CD4-positive, CD25-positive, alpha-beta regulatory T cell (primary cell): ENCODE measurements around the gene ABL2. TPM values are rescaled to one million over a fixed set of nuclear protein-coding genes. Genes with fewer than 3 reads are reported as not detected.
A peak's percentile ranks its signal among the peaks of the same experiment; 100 is the strongest.

Source experiments
- ATAC-seq, 2 donors: fragments of 150-1000 bp; cut with Tn5 transposase; one replicate each; pipeline ENCODE4 v1.10.0; 2021; ENCODE audit warnings: low read depth in 2 of 2, moderate number of reproducible peaks in 2 of 2, moderate library complexity in 1 of 2
- DNase-seq, 3 donors: peaks; one replicate each; pipeline versions ENCODE4 v3.0.0 to v3.0.0-alpha.2; 2012 to 2022; ENCODE audit warnings: mixed read lengths in 1 of 3
- H3K27ac ChIP-seq: one replicate; pipeline ENCODE4 v1.7.0; 2013; ENCODE audit warnings: mild to moderate bottlenecking, low read length; ENCODE audit not compliant: insufficient read depth, poor library complexity, severe bottlenecking
- H3K27me3 ChIP-seq: one replicate; pipeline ENCODE4 v1.7.0; 2013; ENCODE audit warnings: low read length; ENCODE audit not compliant: control insufficient read depth, insufficient read depth
- H3K36me3 ChIP-seq: one replicate; pipeline ENCODE4 v1.7.0; 2013; ENCODE audit warnings: mild to moderate bottlenecking, low read length, moderate library complexity; ENCODE audit not compliant: control insufficient read depth, insufficient read depth
- H3K4me1 ChIP-seq: 2 replicates; pipeline ENCODE4 v1.7.0; 2013; ENCODE audit warnings: mild to moderate bottlenecking, low read length; ENCODE audit not compliant: insufficient read depth, control insufficient read depth, poor library complexity, severe bottlenecking
- H3K4me3 ChIP-seq: one replicate; pipeline ENCODE4 v1.7.0; 2013; ENCODE audit warnings: low read depth, mild to moderate bottlenecking, low read length, moderate library complexity
- H3K9me3 ChIP-seq, 2 experiments: 1 replicate in 1 of 2; 2 replicates in 1 of 2; pipeline ENCODE4 v1.7.0; 2013; ENCODE audit warnings: low read length in 2 of 2, mild to moderate bottlenecking in 1 of 2, moderate library complexity in 1 of 2; ENCODE audit not compliant: control insufficient read depth in 2 of 2
- H3K27ac Mint-ChIP-seq, 3 donors: one replicate each; pipeline ENCODE4 v1.8.0; 2020 to 2022; ENCODE audit warnings: mild to moderate bottlenecking in 3 of 3, mixed read lengths in 3 of 3, moderate library complexity in 2 of 3
- H3K27me3 Mint-ChIP-seq: one replicate; pipeline ENCODE4 v1.8.0; 2022; ENCODE audit warnings: mild to moderate bottlenecking, mixed read lengths
- H3K36me3 Mint-ChIP-seq: one replicate; pipeline ENCODE4 v1.8.0; 2020; ENCODE audit warnings: mixed read lengths
- H3K4me1 Mint-ChIP-seq, 4 donors: one replicate each; pipeline ENCODE4 v1.8.0; 2020 to 2022; ENCODE audit warnings: mixed read lengths in 4 of 4, mild to moderate bottlenecking in 1 of 4
- H3K4me3 Mint-ChIP-seq, 4 donors: one replicate each; pipeline ENCODE4 v1.8.0; 2020 to 2022; ENCODE audit warnings: mild to moderate bottlenecking in 4 of 4, mixed read lengths in 4 of 4, moderate library complexity in 3 of 4
- H3K9me3 Mint-ChIP-seq, 7 donors: one replicate each; pipeline ENCODE4 v1.8.0; 2020 to 2022; ENCODE audit warnings: mixed read lengths in 7 of 7, mild to moderate bottlenecking in 3 of 7, moderate library complexity in 2 of 7
- polyA plus RNA-seq, 4 donors: library from polyadenylated mRNA; unstranded; fragments of 300-500 nt; fragmentation: Illumina TruSeq; gene quantifications; one replicate each; pipeline ENCODE4 v1.2.3, GENCODE V29; 2021
- total RNA-seq: library from RNA; stranded (reverse); gene quantifications from one replicate; pipeline ENCODE4 v1.2.3, GENCODE V29; 2022

ABL2 gene
- total and polyA plus RNA-seq, 5 donors from 2014 or later, result 0.56 to 16.4 (median 1.1) TPM

DNA sequence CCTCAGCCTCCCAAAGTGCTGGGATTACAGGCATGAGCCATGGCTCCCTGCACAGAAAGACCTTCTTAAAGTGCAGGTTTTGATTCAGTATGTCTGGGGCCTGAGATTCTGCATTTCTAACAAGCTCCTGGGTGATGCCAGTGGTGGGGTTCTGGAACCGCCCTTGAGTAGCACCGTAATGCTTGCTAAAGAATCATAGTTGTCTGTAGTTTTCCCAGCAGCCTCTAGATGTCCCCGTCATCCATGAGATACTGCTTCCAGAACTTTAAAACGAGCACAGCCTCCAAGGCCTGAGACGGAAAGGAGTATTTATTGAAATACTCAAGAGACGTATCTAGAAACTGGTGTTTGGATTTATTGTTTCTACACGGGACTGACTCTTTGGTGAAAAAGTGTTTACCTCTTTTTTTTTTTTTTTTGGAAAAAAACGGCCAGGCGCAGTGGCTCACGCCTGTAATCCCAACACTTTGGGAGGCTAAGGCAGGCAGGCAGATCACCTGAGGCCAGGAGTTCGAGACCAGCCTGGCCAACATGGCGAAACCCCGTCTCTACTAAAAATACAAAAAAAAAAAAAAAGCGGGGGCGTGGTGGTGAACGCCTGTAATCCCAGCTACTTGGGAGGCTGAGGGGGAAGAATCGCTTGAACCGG is 150.2 kb downstream of the ABL2 start:
- Mint-ChIP-seq H3K4me3 (peak overlapping the region; percentile 11 to 56 (median 35)), H3K36me3 (no peaks in the 10 kb centered on the region), H3K9me3 (no peaks in the 10 kb centered on the region), H3K27ac (peak overlapping the region in 2 of 3 donors; percentile 16 to 46), H3K27me3 (no peaks in the 10 kb centered on the region), H3K4me1 (peaks cover 13 to 29% (median 22%) of the 10 kb centered on the region in 4 donors)
- peaks cover 25% of the 10 kb centered on the region for H3K4me1 ChIP-seq
- DNase-seq, result peak; percentile 32 to 83 (median 68)
- H3K27ac ChIP-seq, result no peak overlapping the region
- H3K27me3 ChIP-seq, result no peaks in the 10 kb centered on the region
- H3K9me3 ChIP-seq, result no peaks in the 10 kb centered on the region
- ATAC-seq, result peak; percentile 43 to 50
- no peaks in the 10 kb centered on the region for H3K36me3 ChIP-seq
- no peak overlapping the region for H3K4me3 ChIP-seq

DNA sequence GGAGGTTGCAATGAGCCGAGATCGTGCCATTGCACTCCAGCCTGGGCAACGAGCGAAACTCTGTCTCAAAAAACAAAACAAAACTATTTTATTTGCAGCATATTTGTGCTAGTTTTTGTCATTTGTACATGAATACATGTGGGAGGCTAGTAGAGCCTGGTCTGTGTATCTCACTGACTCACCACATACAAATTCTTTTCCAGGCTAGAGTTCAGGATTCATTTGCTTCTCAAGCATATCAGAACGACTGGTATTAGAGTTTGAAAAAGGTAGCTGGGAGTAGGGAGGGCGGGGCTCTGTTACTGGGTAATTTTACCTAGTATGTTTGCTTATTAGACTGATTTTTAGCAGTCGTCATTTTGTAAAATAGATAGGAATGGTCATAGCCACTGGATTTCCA is 152.1 kb downstream of the ABL2 start:
- Mint-ChIP-seq H3K9me3 (no peaks in the 10 kb centered on the region), H3K36me3 (peaks cover 6% of the 10 kb centered on the region)

DNA sequence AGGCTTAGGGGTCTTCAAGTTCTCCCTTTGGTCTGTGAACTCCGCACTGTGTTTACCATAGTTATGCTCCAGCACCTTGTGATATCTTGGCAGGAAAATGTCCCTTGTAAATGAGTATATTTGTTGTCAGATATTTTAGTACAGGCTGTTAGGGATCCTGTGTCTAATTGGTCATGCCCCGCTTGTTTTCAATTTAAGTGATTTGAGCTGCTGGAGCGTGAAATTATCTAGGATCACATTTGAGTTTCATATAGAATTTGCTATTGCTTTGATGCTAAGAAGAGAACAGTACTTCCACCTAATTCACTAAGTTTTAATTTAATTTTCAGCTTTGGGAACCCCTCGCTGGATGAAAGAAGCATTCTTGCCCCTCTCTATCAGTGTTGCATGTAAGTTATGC is 163.0 kb downstream of the ABL2 start:
- Mint-ChIP-seq H3K27me3 (no peaks in the 10 kb centered on the region), H3K27ac (no peak overlapping the region)

More for the DNA sequence above, 152.1 kb downstream of the ABL2 start:
- ATAC-seq, result no peak
- Histone ChIP-seq H3K36me3 (peaks cover 6% of the 10 kb centered on the region), H3K27ac (no peak overlapping the region), H3K4me1 (peaks cover 17% of the 10 kb centered on the region), H3K27me3 (no peaks in the 10 kb centered on the region), H3K4me3 (no peak overlapping the region), H3K9me3 (no peaks in the 10 kb centered on the region)
- H3K4me3 Mint-ChIP-seq, result peak overlapping the region in 1 of 4 donors; percentile 54
- H3K27me3 Mint-ChIP-seq, result no peaks in the 10 kb centered on the region
- no peak for DNase-seq
- H3K27ac Mint-ChIP-seq, result no peak overlapping the region
- H3K4me1 Mint-ChIP-seq, result peaks cover 9 to 16% (median 15%) of the 10 kb centered on the region in 4 donors

DNA sequence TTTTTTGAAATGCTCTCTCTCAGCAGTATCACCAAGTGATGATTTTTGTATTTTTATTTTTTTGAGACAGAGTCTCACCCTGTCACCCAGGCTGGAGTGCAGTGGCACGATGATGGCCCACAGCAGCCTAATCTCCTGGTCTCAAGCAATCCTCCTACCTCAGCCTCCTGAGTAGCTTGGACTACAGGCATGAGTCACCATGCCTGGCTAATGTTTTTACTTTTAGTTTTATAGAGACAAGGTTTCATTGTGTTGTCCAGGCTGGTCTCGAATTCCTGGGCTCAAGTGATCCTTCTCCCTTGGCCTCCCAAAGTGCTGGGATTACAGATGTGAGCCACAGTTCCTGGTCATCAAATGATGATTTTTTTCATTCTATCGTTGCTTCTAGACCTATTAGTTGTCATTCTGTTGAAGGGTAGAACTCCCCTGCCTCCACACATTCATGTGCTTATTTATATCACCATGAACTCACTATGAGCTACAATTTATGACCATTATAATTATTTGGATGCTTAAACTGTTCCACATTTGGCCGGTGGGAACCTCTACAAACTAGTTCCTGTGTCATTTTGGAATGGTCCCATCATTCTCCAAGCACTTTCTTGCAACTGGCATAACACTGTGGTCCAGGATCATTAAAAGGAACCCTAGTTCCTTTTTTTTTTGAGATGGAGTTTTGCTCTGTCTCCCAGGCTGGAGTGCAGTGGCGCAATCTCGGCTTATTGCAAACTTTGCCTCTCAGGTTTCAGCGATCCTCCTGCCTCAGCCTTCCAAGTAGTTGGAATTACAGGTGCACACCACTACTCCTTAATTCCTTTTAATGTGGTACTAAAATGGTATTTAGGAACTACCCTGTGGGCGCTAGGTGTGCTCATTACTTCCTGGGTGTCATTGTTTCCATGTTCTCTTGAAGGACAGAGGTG is 167.9 kb downstream of the ABL2 start:
- Mint-ChIP-seq H3K4me1 (peaks cover 0 to 13% (median 3%) of the 10 kb centered on the region in 4 donors), H3K4me3 (no peak overlapping the region), H3K27ac (no peak overlapping the region), H3K9me3 (no peaks in the 10 kb centered on the region), H3K27me3 (no peaks in the 10 kb centered on the region), H3K36me3 (peaks cover 44% of the 10 kb centered on the region)
- H3K27ac ChIP-seq, result no peak overlapping the region
- no peaks in the 10 kb centered on the region for H3K27me3 ChIP-seq
- no peaks in the 10 kb centered on the region for H3K9me3 ChIP-seq
- H3K4me3 ChIP-seq, result no peak overlapping the region
- H3K36me3 ChIP-seq, result peaks cover 29% of the 10 kb centered on the region
- no peaks in the 10 kb centered on the region for H3K4me1 ChIP-seq
- no peak for ATAC-seq
- DNase-seq, result no peak

More for the DNA sequence above, 163.0 kb downstream of the ABL2 start:
- peaks cover 0 to 4% (median 0%) of the 10 kb centered on the region in 4 donors for H3K4me1 Mint-ChIP-seq
- Histone ChIP-seq H3K27me3 (no peaks in the 10 kb centered on the region), H3K4me1 (no peaks in the 10 kb centered on the region), H3K4me3 (no peak overlapping the region), H3K36me3 (peaks cover 37% of the 10 kb centered on the region), H3K27ac (no peak overlapping the region), H3K9me3 (no peaks in the 10 kb centered on the region)
- H3K4me3 Mint-ChIP-seq, result no peak overlapping the region
- ATAC-seq (no peak), DNase-seq (no peak)
- H3K36me3 Mint-ChIP-seq, result peaks cover 27% of the 10 kb centered on the region
- H3K9me3 Mint-ChIP-seq, result no peaks in the 10 kb centered on the region

DNA sequence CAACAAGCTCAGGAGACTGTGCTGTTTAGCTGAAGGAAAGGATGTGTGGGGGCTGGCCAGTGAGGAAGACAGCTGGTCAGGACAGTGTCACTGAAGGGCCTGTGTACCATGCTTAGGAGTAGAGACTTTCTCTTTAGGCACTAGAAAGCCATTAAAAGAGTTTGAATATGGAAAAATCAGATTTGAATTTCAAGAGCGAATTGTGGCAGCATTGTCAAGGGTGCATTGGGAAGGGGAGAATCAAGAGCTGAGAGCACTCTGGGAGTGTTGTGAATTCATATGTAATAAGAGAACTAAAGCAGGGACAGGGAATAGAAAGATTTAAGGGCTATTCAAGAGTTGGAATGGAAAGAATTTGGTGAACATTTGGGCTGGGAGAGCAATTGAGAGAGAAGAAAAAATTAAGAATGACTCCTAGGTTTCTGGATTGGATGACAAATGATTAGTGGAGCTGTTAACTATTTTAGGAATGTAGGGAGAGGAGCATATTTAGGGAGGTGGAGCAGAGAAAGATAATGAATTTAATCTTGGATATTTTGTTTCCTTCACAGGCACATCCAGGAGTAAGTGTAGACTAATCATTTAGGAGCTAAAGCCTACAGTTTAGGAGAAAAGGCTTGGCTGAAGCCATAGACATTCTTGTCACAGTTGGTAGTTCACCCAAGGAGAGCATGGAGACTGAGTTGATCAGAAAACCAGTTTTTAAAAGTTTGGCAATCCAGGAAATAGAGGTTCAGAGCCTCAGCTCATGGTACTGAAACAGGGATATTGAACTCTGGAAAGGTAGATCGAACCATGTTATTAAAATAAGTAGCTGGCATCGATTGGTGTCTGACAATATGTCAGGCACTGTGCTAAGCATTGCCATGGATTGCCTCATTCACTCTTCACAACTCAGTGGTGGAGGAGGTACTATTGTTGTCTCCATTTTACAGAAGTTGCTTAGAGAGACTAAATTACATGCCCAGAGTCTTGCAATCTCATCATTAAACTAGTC is 170.7 kb downstream of the ABL2 start:
- Mint-ChIP-seq H3K4me3 (no peak overlapping the region), H3K4me1 (peaks cover 0 to 19% (median 4%) of the 10 kb centered on the region in 4 donors), H3K36me3 (peaks cover 46% of the 10 kb centered on the region), H3K9me3 (peaks cover 0 to 8% (median 0%) of the 10 kb centered on the region in 7 donors), H3K27me3 (no peaks in the 10 kb centered on the region), H3K27ac (peak overlapping the region in 2 of 3 donors; percentile 18 to 74)
- ATAC-seq, result no peak
- Histone ChIP-seq H3K4me1 (no peaks in the 10 kb centered on the region), H3K27ac (no peak overlapping the region), H3K9me3 (no peaks in the 10 kb centered on the region), H3K4me3 (no peak overlapping the region), H3K36me3 (peaks cover 21% of the 10 kb centered on the region), H3K27me3 (no peaks in the 10 kb centered on the region)
- no peak for DNase-seq

DNA sequence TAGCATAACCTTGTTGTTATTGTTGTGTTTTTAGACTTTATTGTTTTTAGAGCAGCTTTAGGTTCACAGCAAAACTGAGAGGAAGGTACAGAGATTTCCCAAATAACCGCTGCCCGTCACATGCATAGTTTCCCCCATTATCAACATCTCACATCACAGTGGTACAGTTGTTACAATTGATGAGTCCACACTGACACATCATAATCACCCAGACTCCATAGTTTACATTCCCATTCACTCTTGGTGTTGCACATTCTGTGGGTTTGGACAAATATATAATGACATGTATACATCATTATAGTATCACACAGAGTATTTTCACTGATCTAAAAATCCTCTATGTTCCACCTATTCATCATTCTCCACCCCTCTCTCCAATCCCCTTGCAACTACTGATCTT is 173.5 kb downstream of the ABL2 start:
- peaks cover 0 to 19% (median 4%) of the 10 kb centered on the region in 4 donors for H3K4me1 Mint-ChIP-seq
- H3K27ac Mint-ChIP-seq, result no peak overlapping the region
- H3K36me3 Mint-ChIP-seq, result peaks cover 41% of the 10 kb centered on the region
- Histone ChIP-seq H3K36me3 (peaks cover 17% of the 10 kb centered on the region), H3K4me1 (no peaks in the 10 kb centered on the region), H3K27me3 (no peaks in the 10 kb centered on the region), H3K9me3 (no peaks in the 10 kb centered on the region), H3K27ac (no peak overlapping the region), H3K4me3 (no peak overlapping the region)
- no peak overlapping the region for H3K4me3 Mint-ChIP-seq
- DNase-seq, result no peak
- peaks cover 0 to 8% (median 0%) of the 10 kb centered on the region in 7 donors for H3K9me3 Mint-ChIP-seq
- H3K27me3 Mint-ChIP-seq, result no peaks in the 10 kb centered on the region
- ATAC-seq, result no peak

DNA sequence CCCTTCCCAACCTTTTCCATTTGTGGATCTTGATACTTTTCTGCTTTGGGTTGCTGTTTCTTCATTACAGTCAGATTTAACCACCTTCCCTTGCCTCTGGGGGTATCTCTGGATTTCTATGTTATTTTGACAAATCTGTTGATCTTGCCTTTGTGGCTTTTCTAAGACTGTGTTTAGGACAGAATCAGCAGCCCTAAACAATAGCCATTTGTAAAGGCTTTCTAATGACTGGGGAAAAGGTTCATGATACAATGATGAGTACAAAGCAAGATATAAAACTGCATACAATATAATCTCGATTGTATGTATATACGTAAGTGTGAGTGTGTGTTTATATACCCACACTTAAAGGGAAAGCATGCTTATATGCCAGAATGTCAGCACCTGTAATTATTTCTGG is 176.0 kb downstream of the ABL2 start:
- ATAC-seq (no peak), DNase-seq (no peak)
- no peaks in the 10 kb centered on the region for H3K27me3 ChIP-seq
- no peak overlapping the region for H3K4me3 ChIP-seq
- H3K9me3 Mint-ChIP-seq, result peaks cover 0 to 8% (median 0%) of the 10 kb centered on the region in 7 donors
- H3K36me3 ChIP-seq, result peaks cover 15% of the 10 kb centered on the region
- H3K27ac ChIP-seq, result no peak overlapping the region
- peaks cover 33% of the 10 kb centered on the region for H3K36me3 Mint-ChIP-seq
- no peaks in the 10 kb centered on the region for H3K9me3 ChIP-seq
- H3K4me1 ChIP-seq, result no peaks in the 10 kb centered on the region
- H3K27ac Mint-ChIP-seq, result no peak overlapping the region
- H3K4me1 Mint-ChIP-seq, result peaks cover 0 to 14% (median 5%) of the 10 kb centered on the region in 4 donors
- no peaks in the 10 kb centered on the region for H3K27me3 Mint-ChIP-seq
- H3K4me3 Mint-ChIP-seq, result no peak overlapping the region
